Right lobe of liver (tissue), 6 donors: ENCODE data around the gene KLHL6. TPM values are rescaled to one million over a fixed set of nuclear protein-coding genes. Genes with fewer than 3 reads are reported as not detected.
A peak's percentile ranks its signal among the peaks of the same experiment; 100 is the strongest.

Experiments used
- ATAC-seq, 4 donors: fragments of 200-7000 bp; cut with Tn5 transposase; one replicate each; pipeline ENCODE4 v1.9.1; 2020; ENCODE audit warnings: mild to moderate bottlenecking in 4 of 4, moderate library complexity in 4 of 4
- DNase-seq, 3 donors: peaks; one replicate each; pipeline ENCODE4 v3.0.0-alpha.2; 2020
- H3K27ac ChIP-seq, 3 donors: fragments of 200-600 bp; one replicate each; pipeline ENCODE4 v1.8.0; 2022
- H3K27me3 ChIP-seq, 2 donors: fragments of 200-600 bp; one replicate each; pipeline ENCODE4 v1.8.0; 2022
- H3K36me3 ChIP-seq, 4 donors: fragments of 200-600 bp; sonication (generic) in 1 of 4; one replicate each; pipeline versions ENCODE4 v1.5.1 to v1.8.0; 2017 to 2022; ENCODE audit warnings: control low read depth in 1 of 4
- H3K4me1 ChIP-seq, 4 donors: fragments of 200-600 bp; sonication (generic) in 1 of 4; one replicate each; pipeline versions ENCODE4 v1.5.1 to v1.8.0; 2017 to 2022; ENCODE audit warnings: control low read depth in 1 of 4
- H3K4me3 ChIP-seq, 3 donors: fragments of 200-600 bp; one replicate each; pipeline ENCODE4 v1.8.0; 2022
- H3K9me3 ChIP-seq, 4 donors: fragments of 200-600 bp; sonication (generic) in 1 of 4; one replicate each; pipeline versions ENCODE4 v1.5.1 to v1.8.0; 2017 to 2022; ENCODE audit warnings: control low read depth in 1 of 4
- POLR2A ChIP-seq: fragments of 450-650 bp; IDR thresholded peaks from one replicate; pipeline ENCODE4 v1.6.1; 2017; ENCODE audit warnings: antibody characterized with exemption, mild to moderate bottlenecking
- WGBS: methylation state at CpG from one replicate; pipeline ENCODE4 v1.1.6; 2018; ENCODE audit warnings: low coverage, low lambda C conversion rate; ENCODE audit not compliant: insufficient coverage; ENCODE audit errors: missing lambda C conversion rate; 5-methylcytosine and 5-hydroxymethylcytosine counted together
- intact Hi-C, 2 donors: fragments of 100-400 bp; cut with DNase I; formaldehyde crosslinking; loops; one replicate each; pipeline versions ENCODE4 v1.11.2 to v1.14.1; 2022
- total RNA-seq, 6 experiments: library from RNA; depleted of rRNA in 2 of 6; stranded (reverse); fragments of >200 nt in 2 of 6; fragmentation: NEBNext Ultra II Directional in 3 of 6; extraction: Animal tissue kit (Norgen Biotek cat#: 25700) in 3 of 6; gene quantifications; one replicate each; pipeline versions ENCODE4 v1.1.0 to v1.2.4, GENCODE V29; 2016 to 2023
- TF ChIP-seq, protein P1 (sequence below), 4 donors: fragments of 200-600 bp in 3 of 4; fragments of 450-650 bp in 1 of 4; IDR thresholded peaks; one replicate each; pipeline versions ENCODE4 v1.5.1 to v1.8.0; 2016 to 2022; ENCODE audit warnings: antibody characterized with exemption in 4 of 4, mild to moderate bottlenecking in 2 of 4
- donor health status: DM: no; HTN: yes; CAD: no.
- donor health status: DM: no; HTN: no; CAD: no.
- donor health status: DM: no; HTN: no; CAD: no.
- donor health status: DM: no; HTN: yes; CAD: no.
- donor health status: DM: no; HTN: yes; CAD: no.

Gene KLHL6
- total RNA-seq, 6 experiments from 2014 or later, result 0.59 to 2.7 (median 1.6) TPM

DNA sequence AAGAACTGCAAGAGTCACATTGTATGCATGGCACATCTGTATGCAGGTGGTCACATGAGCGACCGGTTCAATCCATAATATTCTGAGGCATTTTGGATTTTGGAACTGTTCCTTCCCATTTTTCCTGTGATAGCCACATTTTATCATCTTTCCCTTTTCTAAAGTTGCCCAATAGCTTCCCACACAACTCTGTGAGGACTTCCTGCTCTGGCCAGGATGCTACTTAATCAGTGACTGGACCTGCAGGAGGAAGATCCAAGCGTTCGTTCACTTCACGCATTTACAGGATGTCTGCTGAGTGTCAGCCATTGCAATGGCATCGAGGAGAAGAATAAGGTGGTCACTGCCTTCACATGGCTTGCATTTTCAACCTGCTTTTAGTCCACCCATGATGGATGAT is 9.8 kb downstream of the KLHL6 start:
- Histone ChIP-seq H3K27me3 (no peaks in the 10 kb centered on the region), H3K27ac (no peak overlapping the region), H3K4me3 (no peak overlapping the region), H3K36me3 (no peaks in the 10 kb centered on the region), H3K9me3 (no peaks in the 10 kb centered on the region), H3K4me1 (peaks cover 0 to 18% (median 7%) of the 10 kb centered on the region in 4 donors)
- 81% methylated on average over 6 of the region's 6 CpGs for WGBS
- intact Hi-C loops, result no loop called here
- TF ChIP-seq, protein P1, sequence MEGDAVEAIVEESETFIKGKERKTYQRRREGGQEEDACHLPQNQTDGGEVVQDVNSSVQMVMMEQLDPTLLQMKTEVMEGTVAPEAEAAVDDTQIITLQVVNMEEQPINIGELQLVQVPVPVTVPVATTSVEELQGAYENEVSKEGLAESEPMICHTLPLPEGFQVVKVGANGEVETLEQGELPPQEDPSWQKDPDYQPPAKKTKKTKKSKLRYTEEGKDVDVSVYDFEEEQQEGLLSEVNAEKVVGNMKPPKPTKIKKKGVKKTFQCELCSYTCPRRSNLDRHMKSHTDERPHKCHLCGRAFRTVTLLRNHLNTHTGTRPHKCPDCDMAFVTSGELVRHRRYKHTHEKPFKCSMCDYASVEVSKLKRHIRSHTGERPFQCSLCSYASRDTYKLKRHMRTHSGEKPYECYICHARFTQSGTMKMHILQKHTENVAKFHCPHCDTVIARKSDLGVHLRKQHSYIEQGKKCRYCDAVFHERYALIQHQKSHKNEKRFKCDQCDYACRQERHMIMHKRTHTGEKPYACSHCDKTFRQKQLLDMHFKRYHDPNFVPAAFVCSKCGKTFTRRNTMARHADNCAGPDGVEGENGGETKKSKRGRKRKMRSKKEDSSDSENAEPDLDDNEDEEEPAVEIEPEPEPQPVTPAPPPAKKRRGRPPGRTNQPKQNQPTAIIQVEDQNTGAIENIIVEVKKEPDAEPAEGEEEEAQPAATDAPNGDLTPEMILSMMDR (IDR thresholded peaks at IDR 0.05), result no peak
- no peak for TF ChIP-seq POLR2A
- no peak for DNase-seq
- ATAC-seq, result peak in 1 of 4 donors; percentile 6

DNA sequence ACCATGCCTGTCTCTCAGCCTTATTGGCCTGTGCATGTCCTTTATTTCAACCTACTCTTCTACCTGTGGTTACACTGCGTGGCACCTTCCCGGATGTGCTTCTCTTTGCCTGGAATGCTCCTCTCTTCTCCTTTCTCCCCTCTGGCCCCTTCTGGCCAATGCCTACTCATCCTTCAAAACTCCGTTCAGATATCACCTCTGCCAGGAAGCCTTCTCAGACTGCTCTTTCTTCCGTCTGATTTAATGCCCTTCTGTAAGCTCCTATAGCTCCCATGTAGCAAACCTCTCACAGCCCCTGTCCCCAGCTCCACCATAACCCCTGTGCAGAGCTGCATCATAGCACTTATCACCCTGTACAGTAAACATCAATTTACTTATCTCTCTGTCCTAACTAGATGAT is 13.2 kb downstream of the KLHL6 start:
- WGBS, result 84% methylated on average over 4 of the region's 4 CpGs
- Histone ChIP-seq H3K36me3 (no peaks in the 10 kb centered on the region), H3K9me3 (no peaks in the 10 kb centered on the region), H3K27ac (no peak overlapping the region), H3K4me1 (peaks cover 0 to under 1% (median 0%) of the 10 kb centered on the region in 4 donors), H3K27me3 (no peaks in the 10 kb centered on the region), H3K4me3 (no peak overlapping the region)
- ATAC-seq, result no peak
- DNase-seq, result no peak
- TF ChIP-seq POLR2A, result no peak
- TF ChIP-seq, protein P1 (IDR thresholded peaks at IDR 0.05), result no peak
- intact Hi-C loops, result no loop called here

DNA sequence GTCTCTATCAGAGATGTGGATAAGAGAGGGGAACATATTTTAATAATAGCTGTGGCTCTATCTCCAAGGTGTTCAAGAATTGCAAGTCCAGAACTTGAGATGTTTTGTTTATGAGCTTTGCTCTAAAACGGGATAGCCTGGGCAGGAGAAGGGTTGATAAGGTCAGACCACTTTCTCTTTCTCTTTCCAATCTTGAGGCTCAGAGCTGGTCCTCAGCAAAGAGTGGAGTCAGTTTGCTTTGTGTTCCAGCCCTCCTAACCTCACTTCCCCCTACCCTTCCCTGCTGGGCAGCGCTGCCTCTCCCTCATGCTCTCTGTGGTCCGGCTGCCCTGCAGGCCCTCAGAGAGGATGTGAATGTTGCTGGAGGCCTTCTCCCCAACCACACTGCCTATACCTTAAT is 13.8 kb downstream of the KLHL6 start:
- H3K9me3 ChIP-seq, result no peaks in the 10 kb centered on the region
- TF ChIP-seq, protein P1 (IDR thresholded peaks at IDR 0.05), result no peak
- no peak for TF ChIP-seq POLR2A
- no peak overlapping the region for H3K4me3 ChIP-seq
- H3K27ac ChIP-seq, result no peak overlapping the region
- no peaks in the 10 kb centered on the region for H3K4me1 ChIP-seq
- H3K36me3 ChIP-seq, result no peaks in the 10 kb centered on the region
- ATAC-seq (peak; percentile 54 to 73 (median 65)), DNase-seq (peak in 1 of 3 donors; percentile 33)
- H3K27me3 ChIP-seq, result no peaks in the 10 kb centered on the region
- intact Hi-C loops, result no loop called here
- WGBS, result 48% methylated on average over 3 of the region's 3 CpGs

DNA sequence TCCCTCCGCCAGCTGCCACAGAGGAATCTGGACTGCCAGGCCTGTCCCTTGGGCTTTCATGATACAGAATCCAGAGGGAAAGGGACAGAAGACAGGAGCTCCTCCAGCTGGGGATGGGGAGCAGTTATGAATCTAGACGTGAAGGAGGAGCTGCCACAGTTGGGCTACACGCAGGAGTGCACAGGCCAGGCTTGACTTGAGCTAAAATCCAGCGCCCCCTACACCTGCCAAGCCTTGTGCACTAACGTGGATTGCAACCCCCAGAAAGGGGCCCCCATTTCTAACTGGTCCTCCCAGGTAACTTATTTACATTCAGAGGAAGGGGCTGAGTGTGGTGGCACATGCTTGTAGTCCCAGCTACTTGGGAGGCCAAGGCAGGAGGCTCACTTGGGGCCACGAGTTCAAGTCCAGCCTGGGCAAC is 14.3 kb downstream of the KLHL6 start:
- H3K27ac ChIP-seq, result no peak overlapping the region
- H3K4me1 ChIP-seq, result no peaks in the 10 kb centered on the region
- intact Hi-C loops, result no loop called here

More for the DNA sequence above, 14.3 kb downstream of the KLHL6 start:
- TF ChIP-seq, protein P1 (IDR thresholded peaks at IDR 0.05), result no peak
- TF ChIP-seq POLR2A, result no peak
- ATAC-seq, result no peak
- Histone ChIP-seq H3K27me3 (no peaks in the 10 kb centered on the region), H3K9me3 (no peaks in the 10 kb centered on the region), H3K4me3 (no peak overlapping the region), H3K36me3 (no peaks in the 10 kb centered on the region)
- no peak for DNase-seq
- 83% methylated on average over 2 of the region's 6 CpGs for WGBS
